Astrocyte (in vitro differentiated cells and primary cell): ENCODE data around the gene LCOR. TPM values are rescaled to one million over a fixed set of nuclear protein-coding genes. Genes with fewer than 3 reads are reported as not detected.

Experiments
- DNase-seq: peaks from one replicate; pipeline ENCODE4 v3.0.0-alpha.2; 2010; ENCODE audit warnings: low read depth
- FAIRE-seq: peaks from 2 replicates; lab custom pipeline; 2011; peaks lifted over from hg19 to GRCh38; lab: Jason Lieb, UNC
- H2AFZ ChIP-seq: 2 replicates; pipeline ENCODE4 v1.6.0; 2012; ENCODE audit warnings: low read depth, low read length, inconsistent platforms
- H3K27ac ChIP-seq: 2 replicates; pipeline ENCODE4 v1.5.1; 2011; ENCODE audit warnings: low read depth, low read length, inconsistent platforms
- H3K27me3 ChIP-seq: 2 replicates; pipeline ENCODE4 v1.6.0; 2011; ENCODE audit warnings: low read length, inconsistent platforms; ENCODE audit not compliant: insufficient read depth
- H3K36me3 ChIP-seq: 2 replicates; pipeline ENCODE4 v1.5.1; 2011; ENCODE audit warnings: low read length, inconsistent platforms; ENCODE audit not compliant: insufficient read depth
- H3K4me1 ChIP-seq: 2 replicates; pipeline ENCODE4 v1.5.1; 2011; ENCODE audit warnings: low read length, inconsistent platforms; ENCODE audit not compliant: insufficient read depth
- H3K4me2 ChIP-seq: 2 replicates; pipeline ENCODE4 v1.6.0; 2012; ENCODE audit warnings: low read length, inconsistent platforms
- H3K4me3 ChIP-seq: 2 replicates; pipeline ENCODE4 v1.5.1; 2011; ENCODE audit warnings: low read depth, mild to moderate bottlenecking, low read length, inconsistent platforms; ENCODE audit not compliant: insufficient read depth
- H3K79me2 ChIP-seq: 2 replicates; pipeline ENCODE4 v1.6.0; 2012; ENCODE audit warnings: mild to moderate bottlenecking, low read length, inconsistent platforms; ENCODE audit not compliant: insufficient read depth
- H3K9ac ChIP-seq: 2 replicates; pipeline ENCODE4 v1.6.0; 2012; ENCODE audit warnings: mild to moderate bottlenecking, low read length, inconsistent platforms
- H3K9me3 ChIP-seq: 2 replicates; pipeline ENCODE4 v1.5.1; 2012; ENCODE audit warnings: low read depth, mild to moderate bottlenecking, low read length, inconsistent platforms; ENCODE audit not compliant: insufficient read depth
- H4K20me1 ChIP-seq: 2 replicates; pipeline ENCODE4 v1.6.0; 2012; ENCODE audit warnings: low read length, inconsistent platforms; ENCODE audit not compliant: insufficient read depth
- H3K27ac Mint-ChIP-seq: one replicate; pipeline ENCODE4 v1.8.0; 2021; ENCODE audit warnings: mild to moderate bottlenecking, mixed read lengths; ENCODE audit not compliant: unreplicated experiment
- H3K27me3 Mint-ChIP-seq: one replicate; pipeline ENCODE4 v1.8.0; 2021; ENCODE audit warnings: low read depth, mixed read lengths; ENCODE audit not compliant: unreplicated experiment
- H3K36me3 Mint-ChIP-seq: one replicate; pipeline ENCODE4 v1.8.0; 2021; ENCODE audit warnings: low read depth, mixed read lengths; ENCODE audit not compliant: unreplicated experiment
- H3K4me1 Mint-ChIP-seq: one replicate; pipeline ENCODE4 v1.8.0; 2021; ENCODE audit warnings: low read depth, mixed read lengths; ENCODE audit not compliant: unreplicated experiment
- H3K4me3 Mint-ChIP-seq: one replicate; pipeline ENCODE4 v1.8.0; 2021; ENCODE audit warnings: mild to moderate bottlenecking, moderate library complexity, mixed read lengths; ENCODE audit not compliant: unreplicated experiment
- H3K9me3 Mint-ChIP-seq: one replicate; pipeline ENCODE4 v1.8.0; 2021; ENCODE audit warnings: mild to moderate bottlenecking, mixed read lengths; ENCODE audit not compliant: unreplicated experiment
- EZH2 ChIP-seq: IDR thresholded peaks from 2 replicates; pipeline ENCODE4 v1.6.1; 2012; ENCODE audit warnings: mild to moderate bottlenecking, low read length, inconsistent platforms; ENCODE audit not compliant: insufficient read depth
- total RNA-seq: library from RNA; stranded (reverse); gene quantifications from 2 replicates; pipeline ENCODE4 v1.2.1, GENCODE V29; 2021
- TF ChIP-seq, protein P1 (sequence below): IDR thresholded peaks from 2 replicates; pipeline ENCODE4 v1.5.1; 2011; ENCODE audit warnings: low read depth, mild to moderate bottlenecking, inconsistent platforms, low read length, moderate library complexity; ENCODE audit not compliant: insufficient read depth

LCOR gene
- total RNA-seq, 1 donor from 2014 or later = 72.0 TPM

DNA sequence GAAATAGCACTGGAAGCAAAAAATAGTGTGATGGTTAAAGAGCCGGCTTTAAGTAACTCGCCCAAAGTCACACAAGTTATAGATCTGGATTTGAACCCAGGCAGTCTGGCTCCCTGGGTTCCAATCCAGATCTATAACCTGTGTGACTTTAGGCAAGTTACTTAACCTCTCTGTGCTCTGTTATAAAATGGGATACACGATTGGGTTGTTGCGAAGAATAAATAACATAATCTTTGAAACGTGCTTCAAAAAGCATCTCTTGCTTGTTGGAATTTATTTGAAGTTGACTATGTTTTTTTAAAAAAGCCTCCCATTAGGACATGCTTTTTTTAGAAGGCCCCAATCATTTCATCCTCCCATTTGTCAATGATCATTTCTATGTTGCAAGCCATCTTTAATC lies 3.5 kb upstream of the LCOR start:
- H3K4me3 ChIP-seq = no peak overlapping the region
- H3K27ac ChIP-seq = no peak overlapping the region
- no peak overlapping the region for H3K4me2 ChIP-seq
- no peak for TF ChIP-seq EZH2
- Mint-ChIP-seq H3K9me3 (no peaks in the 10 kb centered on the region), H3K4me1 (peaks cover 4% of the 10 kb centered on the region), H3K4me3 (no peak overlapping the region), H3K27me3 (peaks cover 10% of the 10 kb centered on the region), H3K27ac (no peak overlapping the region), H3K36me3 (no peaks in the 10 kb centered on the region)
- H3K9ac ChIP-seq = no peak overlapping the region
- FAIRE-seq (no peak), DNase-seq (no peak)
- no peaks in the 10 kb centered on the region for H3K9me3 ChIP-seq
- H3K4me1 ChIP-seq = no peaks in the 10 kb centered on the region
- peaks cover 3% of the 10 kb centered on the region for H3K27me3 ChIP-seq
- peaks cover 9% of the 10 kb centered on the region for H3K79me2 ChIP-seq
- peaks cover 3% of the 10 kb centered on the region for H4K20me1 ChIP-seq
- H3K36me3 ChIP-seq = no peaks in the 10 kb centered on the region
- H2AFZ ChIP-seq = no peak overlapping the region

DNA sequence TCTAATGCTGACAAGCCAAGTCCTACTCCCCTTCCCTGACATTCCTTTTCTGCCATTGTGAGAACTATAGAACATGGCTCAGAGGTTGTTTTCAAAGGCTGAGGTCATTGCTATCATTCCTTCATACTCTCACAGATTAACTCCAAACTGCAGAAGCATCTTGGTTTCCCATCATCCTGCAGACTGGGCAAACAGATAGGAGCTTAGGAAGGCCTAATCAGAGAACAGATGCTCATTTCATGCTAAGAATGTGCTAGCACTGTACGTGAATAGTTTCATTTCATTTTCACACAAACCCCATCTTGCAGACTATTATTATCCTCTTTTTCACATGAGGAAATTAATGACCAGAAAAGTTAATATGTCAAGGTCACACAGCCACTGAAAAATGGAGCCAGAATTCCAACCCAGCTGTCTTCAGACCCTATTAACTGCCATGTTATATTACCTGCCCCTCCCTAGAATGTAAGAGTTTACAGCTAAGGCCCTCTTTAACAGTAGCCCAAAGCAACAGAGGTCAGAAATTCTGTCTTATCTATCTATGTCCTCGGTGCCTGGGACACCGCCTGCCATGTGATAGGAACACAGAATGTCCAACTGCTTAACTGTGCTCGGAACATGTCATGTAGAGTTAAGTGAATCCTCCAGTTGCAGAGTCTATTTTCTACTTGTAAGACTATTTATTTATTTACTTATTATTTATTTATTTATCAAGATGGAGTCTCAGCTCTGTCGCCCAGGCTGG lies 2.9 kb upstream of the LCOR start:
- H3K4me3 Mint-ChIP-seq = no peak overlapping the region

GRCh38 chr10:96830511-96831199 lies 1.4 kb upstream of the LCOR start:
- peaks cover 10% of the 10 kb centered on the region for H3K27me3 Mint-ChIP-seq
- H3K4me1 Mint-ChIP-seq = peaks cover 13% of the 10 kb centered on the region
- H2AFZ ChIP-seq = no peak overlapping the region
- peaks cover 29% of the 10 kb centered on the region for H3K79me2 ChIP-seq
- H3K9me3 ChIP-seq = no peaks in the 10 kb centered on the region
- H4K20me1 ChIP-seq = peaks cover 24% of the 10 kb centered on the region
- H3K27ac ChIP-seq = no peak overlapping the region
- peaks cover 3% of the 10 kb centered on the region for H3K27me3 ChIP-seq
- H3K4me1 ChIP-seq = peaks cover 13% of the 10 kb centered on the region
- H3K4me3 ChIP-seq = no peak overlapping the region
- peaks cover 2% of the 10 kb centered on the region for H3K36me3 Mint-ChIP-seq
- H3K4me3 Mint-ChIP-seq = peak overlapping the region; percentile 95
- no peak overlapping the region for H3K27ac Mint-ChIP-seq
- DNase-seq (peak; percentile 39), FAIRE-seq (no peak)
- H3K9ac ChIP-seq = no peak overlapping the region
- H3K36me3 ChIP-seq = no peaks in the 10 kb centered on the region
- no peaks in the 10 kb centered on the region for H3K9me3 Mint-ChIP-seq
- peak overlapping the region; percentile 38 for H3K4me2 ChIP-seq
- no peak for TF ChIP-seq EZH2
- TF ChIP-seq, protein P1, sequence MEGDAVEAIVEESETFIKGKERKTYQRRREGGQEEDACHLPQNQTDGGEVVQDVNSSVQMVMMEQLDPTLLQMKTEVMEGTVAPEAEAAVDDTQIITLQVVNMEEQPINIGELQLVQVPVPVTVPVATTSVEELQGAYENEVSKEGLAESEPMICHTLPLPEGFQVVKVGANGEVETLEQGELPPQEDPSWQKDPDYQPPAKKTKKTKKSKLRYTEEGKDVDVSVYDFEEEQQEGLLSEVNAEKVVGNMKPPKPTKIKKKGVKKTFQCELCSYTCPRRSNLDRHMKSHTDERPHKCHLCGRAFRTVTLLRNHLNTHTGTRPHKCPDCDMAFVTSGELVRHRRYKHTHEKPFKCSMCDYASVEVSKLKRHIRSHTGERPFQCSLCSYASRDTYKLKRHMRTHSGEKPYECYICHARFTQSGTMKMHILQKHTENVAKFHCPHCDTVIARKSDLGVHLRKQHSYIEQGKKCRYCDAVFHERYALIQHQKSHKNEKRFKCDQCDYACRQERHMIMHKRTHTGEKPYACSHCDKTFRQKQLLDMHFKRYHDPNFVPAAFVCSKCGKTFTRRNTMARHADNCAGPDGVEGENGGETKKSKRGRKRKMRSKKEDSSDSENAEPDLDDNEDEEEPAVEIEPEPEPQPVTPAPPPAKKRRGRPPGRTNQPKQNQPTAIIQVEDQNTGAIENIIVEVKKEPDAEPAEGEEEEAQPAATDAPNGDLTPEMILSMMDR = peak; percentile 91

More for the DNA sequence above, 2.9 kb upstream of the LCOR start:
- no peaks in the 10 kb centered on the region for H3K9me3 Mint-ChIP-seq
- no peaks in the 10 kb centered on the region for H3K36me3 Mint-ChIP-seq
- H3K4me2 ChIP-seq = no peak overlapping the region
- H2AFZ ChIP-seq = no peak overlapping the region
- H3K9ac ChIP-seq = no peak overlapping the region
- H3K27ac Mint-ChIP-seq = no peak overlapping the region
- TF ChIP-seq EZH2 = no peak
- TF ChIP-seq, protein P1 = no peak
- H3K9me3 ChIP-seq = no peaks in the 10 kb centered on the region
- peaks cover 10% of the 10 kb centered on the region for H3K27me3 Mint-ChIP-seq
- DNase-seq (no peak), FAIRE-seq (no peak)
- H3K36me3 ChIP-seq = no peaks in the 10 kb centered on the region
- no peak overlapping the region for H3K27ac ChIP-seq
- peaks cover 15% of the 10 kb centered on the region for H3K79me2 ChIP-seq
- peaks cover 3% of the 10 kb centered on the region for H3K27me3 ChIP-seq
- peaks cover 9% of the 10 kb centered on the region for H4K20me1 ChIP-seq
- peaks cover 4% of the 10 kb centered on the region for H3K4me1 Mint-ChIP-seq
- H3K4me1 ChIP-seq = peaks cover 2% of the 10 kb centered on the region
- H3K4me3 ChIP-seq = no peak overlapping the region
